ENCODE measurements around the gene KRT27. TPM values are rescaled to one million over a fixed set of nuclear protein-coding genes. Genes with fewer than 3 reads are reported as not detected.

Gene KRT27
- total RNA-seq, 1 donor from 2014 or later, result not detected

DNA sequence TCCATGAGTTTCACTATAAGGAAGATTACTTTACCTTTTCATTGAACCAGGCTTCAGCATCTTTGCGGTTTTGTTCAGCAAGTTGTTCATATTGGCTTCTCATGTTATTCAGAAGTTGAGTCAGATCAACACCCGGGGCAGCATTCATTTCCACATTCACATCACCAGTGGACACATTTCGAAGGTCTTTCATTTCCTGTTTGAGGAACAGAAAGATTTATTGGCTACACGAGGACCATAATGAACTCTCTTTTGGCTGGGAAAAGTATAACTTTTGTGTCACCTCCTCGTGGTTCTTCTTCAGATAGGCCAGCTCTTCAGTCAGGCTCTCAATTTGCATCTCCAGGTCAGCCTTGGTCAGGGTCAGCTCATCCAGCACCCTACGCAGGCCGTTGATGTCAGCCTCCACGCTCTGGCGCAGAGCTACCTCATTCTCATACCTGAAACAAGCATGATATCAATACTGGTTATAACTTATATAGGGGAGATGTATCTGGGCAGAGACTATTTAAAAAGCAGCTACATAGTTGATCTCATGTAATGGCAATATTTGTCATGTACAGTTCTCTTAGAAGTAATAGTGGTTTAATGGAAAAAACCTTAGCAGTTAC, 38.0 kb upstream of the KRT27 start:
- H3K36me3 Mint-ChIP-seq (ENCODE audit: low read depth, unreplicated experiment), result peaks cover 17% of the 10 kb centered on the region
- H3K9me3 Mint-ChIP-seq (ENCODE audit: unreplicated experiment), result no peaks in the 10 kb centered on the region
- H3K27ac Mint-ChIP-seq (ENCODE audit: unreplicated experiment), result peak overlapping the region; percentile 95
- no peak for DNase-seq (ENCODE audit: low spot score)
- no peaks in the 10 kb centered on the region for H3K27me3 Mint-ChIP-seq (ENCODE audit: unreplicated experiment)
- TF ChIP-seq, protein P1, sequence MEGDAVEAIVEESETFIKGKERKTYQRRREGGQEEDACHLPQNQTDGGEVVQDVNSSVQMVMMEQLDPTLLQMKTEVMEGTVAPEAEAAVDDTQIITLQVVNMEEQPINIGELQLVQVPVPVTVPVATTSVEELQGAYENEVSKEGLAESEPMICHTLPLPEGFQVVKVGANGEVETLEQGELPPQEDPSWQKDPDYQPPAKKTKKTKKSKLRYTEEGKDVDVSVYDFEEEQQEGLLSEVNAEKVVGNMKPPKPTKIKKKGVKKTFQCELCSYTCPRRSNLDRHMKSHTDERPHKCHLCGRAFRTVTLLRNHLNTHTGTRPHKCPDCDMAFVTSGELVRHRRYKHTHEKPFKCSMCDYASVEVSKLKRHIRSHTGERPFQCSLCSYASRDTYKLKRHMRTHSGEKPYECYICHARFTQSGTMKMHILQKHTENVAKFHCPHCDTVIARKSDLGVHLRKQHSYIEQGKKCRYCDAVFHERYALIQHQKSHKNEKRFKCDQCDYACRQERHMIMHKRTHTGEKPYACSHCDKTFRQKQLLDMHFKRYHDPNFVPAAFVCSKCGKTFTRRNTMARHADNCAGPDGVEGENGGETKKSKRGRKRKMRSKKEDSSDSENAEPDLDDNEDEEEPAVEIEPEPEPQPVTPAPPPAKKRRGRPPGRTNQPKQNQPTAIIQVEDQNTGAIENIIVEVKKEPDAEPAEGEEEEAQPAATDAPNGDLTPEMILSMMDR (IDR thresholded peaks at IDR 0.05; ENCODE audit: unreplicated experiment), result no peak
- peak overlapping the region; percentile 2 for H3K4me3 Mint-ChIP-seq (ENCODE audit: unreplicated experiment)
- peaks cover 30% of the 10 kb centered on the region for H3K4me1 Mint-ChIP-seq (ENCODE audit: unreplicated experiment)

DNA sequence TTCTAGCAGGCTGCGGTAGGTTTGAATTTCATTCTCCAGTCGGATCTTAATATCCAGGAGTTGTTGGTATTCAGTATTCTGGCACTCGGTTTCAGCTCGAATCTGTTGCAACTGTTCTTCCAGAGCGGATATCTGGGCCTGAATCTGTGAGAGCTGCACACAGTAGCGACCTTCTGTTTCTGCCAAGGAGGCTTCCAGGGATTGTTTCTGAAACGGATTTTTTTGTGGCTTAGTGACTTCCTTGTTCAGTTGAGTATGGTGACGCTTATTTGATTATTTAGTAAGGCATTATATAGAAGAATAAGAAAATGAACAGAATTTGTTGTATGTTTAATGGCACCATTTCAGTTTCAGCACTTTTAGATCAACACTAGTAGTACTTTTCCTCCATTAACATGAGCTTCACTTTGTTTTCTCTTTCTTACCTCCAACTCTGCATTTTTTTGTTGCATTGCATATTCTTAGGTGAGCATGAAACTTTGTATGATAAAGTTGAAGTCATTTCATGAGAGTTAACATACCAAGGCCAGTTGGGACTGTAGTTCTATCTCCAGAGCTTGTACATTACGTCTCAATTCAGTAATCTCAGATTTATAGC, 37.3 kb upstream of the KRT27 start:
- Mint-ChIP-seq H3K27ac (ENCODE audit: unreplicated experiment) (peak overlapping the region; percentile 95), H3K27me3 (ENCODE audit: unreplicated experiment) (no peaks in the 10 kb centered on the region), H3K4me1 (ENCODE audit: unreplicated experiment) (peaks cover 30% of the 10 kb centered on the region), H3K36me3 (ENCODE audit: low read depth, unreplicated experiment) (peaks cover 17% of the 10 kb centered on the region), H3K9me3 (ENCODE audit: unreplicated experiment) (no peaks in the 10 kb centered on the region), H3K4me3 (ENCODE audit: unreplicated experiment) (peak overlapping the region; percentile 90)
- TF ChIP-seq, protein P1 (IDR thresholded peaks at IDR 0.05; ENCODE audit: unreplicated experiment), result no peak
- DNase-seq (ENCODE audit: low spot score), result peak; percentile 18

DNA sequence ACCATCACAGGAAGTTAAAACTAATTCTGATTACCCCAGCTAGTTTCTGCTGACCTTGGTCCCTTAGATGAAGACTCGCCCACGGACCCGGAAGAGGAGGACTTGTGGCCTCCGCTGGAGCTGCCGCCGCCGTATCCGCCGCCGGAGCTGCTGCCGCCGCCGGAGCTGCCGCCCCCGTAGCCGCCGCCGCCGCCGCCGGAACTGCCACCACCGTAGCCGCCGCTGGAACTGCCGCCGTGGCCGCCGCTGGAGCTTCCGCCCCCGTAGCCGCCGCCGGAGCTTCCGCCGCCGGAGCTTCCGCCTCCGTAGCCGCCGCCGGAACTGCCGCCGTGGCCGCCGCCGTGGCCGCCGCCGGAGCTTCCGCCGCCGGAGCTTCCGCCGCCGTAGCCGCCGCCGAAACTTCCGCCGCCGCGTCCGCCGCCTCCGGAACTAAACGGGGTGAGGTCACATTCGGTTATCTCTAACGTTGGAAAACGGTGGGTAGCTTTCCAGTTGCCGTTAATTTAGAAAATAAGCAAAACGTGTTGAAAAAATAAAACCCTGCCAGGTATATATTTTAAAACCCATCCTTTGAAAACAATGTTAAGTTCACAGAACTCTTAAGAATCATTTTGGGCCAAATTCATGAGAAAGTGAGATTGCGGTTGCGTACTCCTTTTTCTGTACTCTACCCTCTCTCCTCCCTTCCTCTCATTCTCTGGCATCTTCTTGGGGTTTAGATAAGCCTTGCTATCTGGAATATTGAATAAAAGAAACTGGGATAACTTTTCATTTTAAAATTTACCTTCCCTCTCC, 36.6 kb upstream of the KRT27 start:
- H3K27ac Mint-ChIP-seq (ENCODE audit: unreplicated experiment), result peak overlapping the region; percentile 98
- no peaks in the 10 kb centered on the region for H3K27me3 Mint-ChIP-seq (ENCODE audit: unreplicated experiment)
- H3K4me3 Mint-ChIP-seq (ENCODE audit: unreplicated experiment), result peak overlapping the region; percentile 98
- H3K4me1 Mint-ChIP-seq (ENCODE audit: unreplicated experiment), result peaks cover 30% of the 10 kb centered on the region
- DNase-seq (ENCODE audit: low spot score), result peak; percentile 88
- peaks cover 17% of the 10 kb centered on the region for H3K36me3 Mint-ChIP-seq (ENCODE audit: low read depth, unreplicated experiment)
- H3K9me3 Mint-ChIP-seq (ENCODE audit: unreplicated experiment), result no peaks in the 10 kb centered on the region
- TF ChIP-seq, protein P1 (IDR thresholded peaks at IDR 0.05; ENCODE audit: unreplicated experiment), result no peak

DNA sequence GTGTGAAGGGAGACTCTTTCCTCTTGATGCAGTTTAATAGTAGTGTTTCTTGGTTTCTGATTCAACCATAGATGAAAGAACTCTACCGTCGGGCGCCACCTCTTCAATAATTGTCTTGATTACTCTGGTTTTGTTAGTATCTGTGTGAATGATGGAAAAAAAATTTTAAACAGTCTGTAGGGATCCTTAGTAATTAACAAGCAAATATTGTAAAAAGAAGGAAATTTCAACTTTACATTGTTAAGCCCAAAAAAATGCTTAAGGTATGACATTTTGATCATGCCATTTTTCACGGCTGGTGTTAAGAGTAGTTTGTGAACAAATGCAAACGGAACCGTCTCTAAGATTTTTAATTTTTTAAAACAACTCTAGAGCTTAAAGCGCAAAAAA, 36.0 kb upstream of the KRT27 start:
- Mint-ChIP-seq H3K4me1 (ENCODE audit: unreplicated experiment) (peaks cover 30% of the 10 kb centered on the region), H3K27me3 (ENCODE audit: unreplicated experiment) (no peaks in the 10 kb centered on the region), H3K27ac (ENCODE audit: unreplicated experiment) (peak overlapping the region; percentile 98), H3K36me3 (ENCODE audit: low read depth, unreplicated experiment) (peaks cover 17% of the 10 kb centered on the region), H3K4me3 (ENCODE audit: unreplicated experiment) (peak overlapping the region; percentile 98), H3K9me3 (ENCODE audit: unreplicated experiment) (no peaks in the 10 kb centered on the region)
- TF ChIP-seq, protein P1 (IDR thresholded peaks at IDR 0.05; ENCODE audit: unreplicated experiment), result no peak
- DNase-seq (ENCODE audit: low spot score), result no peak

Measured in endothelial cell (in vitro differentiated cells).